ENCODE data around the gene TPCN2.

TPCN2 gene

GRCh38 chr11:69167916-69168691, 119.4 kb downstream of the TPCN2 start:
- Mint-ChIP-seq H3K9me3 (peaks cover 10% of the 10 kb centered on the region), H3K36me3 (ENCODE audit: low read depth) (no peaks in the 10 kb centered on the region), H3K27me3 (peaks cover 12% of the 10 kb centered on the region), H3K27ac (no peak overlapping the region), H3K4me3 (no peak overlapping the region), H3K4me1 (ENCODE audit: low read depth) (peaks cover 24% of the 10 kb centered on the region)
- DNase-seq: peak; percentile 25

GRCh38 chr11:69169479-69169878, 120.7 kb downstream of the TPCN2 start:
- peaks cover 12% of the 10 kb centered on the region for H3K27me3 Mint-ChIP-seq
- H3K4me3 Mint-ChIP-seq: no peak overlapping the region
- H3K27ac Mint-ChIP-seq: no peak overlapping the region
- peaks cover 24% of the 10 kb centered on the region for H3K4me1 Mint-ChIP-seq (ENCODE audit: low read depth)
- H3K36me3 Mint-ChIP-seq (ENCODE audit: low read depth): no peaks in the 10 kb centered on the region
- peaks cover 4% of the 10 kb centered on the region for H3K9me3 Mint-ChIP-seq
- DNase-seq: no peak

GRCh38 chr11:69170704-69171103, 122.0 kb downstream of the TPCN2 start:
- Mint-ChIP-seq H3K4me1 (ENCODE audit: low read depth) (peaks cover 21% of the 10 kb centered on the region), H3K9me3 (peaks cover 4% of the 10 kb centered on the region), H3K36me3 (ENCODE audit: low read depth) (no peaks in the 10 kb centered on the region), H3K27ac (no peak overlapping the region), H3K27me3 (peaks cover 6% of the 10 kb centered on the region), H3K4me3 (no peak overlapping the region)
- no peak for DNase-seq

GRCh38 chr11:69171476-69172240, 122.9 kb downstream of the TPCN2 start:
- Mint-ChIP-seq H3K36me3 (ENCODE audit: low read depth) (no peaks in the 10 kb centered on the region), H3K27me3 (peaks cover 6% of the 10 kb centered on the region)

GRCh38 chr11:69172674-69173073, 123.9 kb downstream of the TPCN2 start:
- no peaks in the 10 kb centered on the region for H3K36me3 Mint-ChIP-seq (ENCODE audit: low read depth)
- peaks cover 2% of the 10 kb centered on the region for H3K4me1 Mint-ChIP-seq (ENCODE audit: low read depth)
- H3K9me3 Mint-ChIP-seq: peaks cover 8% of the 10 kb centered on the region
- no peak overlapping the region for H3K27ac Mint-ChIP-seq
- H3K4me3 Mint-ChIP-seq: no peak overlapping the region
- no peak for DNase-seq
- peaks cover 2% of the 10 kb centered on the region for H3K27me3 Mint-ChIP-seq

More at GRCh38 chr11:69171476-69172240, 122.9 kb downstream of the TPCN2 start:
- H3K4me1 Mint-ChIP-seq (ENCODE audit: low read depth): peaks cover 12% of the 10 kb centered on the region
- no peak overlapping the region for H3K27ac Mint-ChIP-seq
- peaks cover 8% of the 10 kb centered on the region for H3K9me3 Mint-ChIP-seq
- no peak overlapping the region for H3K4me3 Mint-ChIP-seq
- DNase-seq: no peak

- no peaks in the 10 kb centered on the region for H3K36me3 Mint-ChIP-seq (ENCODE audit: low read depth)
- no peak overlapping the region for H3K27ac Mint-ChIP-seq
- H3K4me3 Mint-ChIP-seq: no peak overlapping the region
- peaks cover 8% of the 10 kb centered on the region for H3K9me3 Mint-ChIP-seq
- DNase-seq: no peak
- H3K27me3 Mint-ChIP-seq: no peaks in the 10 kb centered on the region
- H3K4me1 Mint-ChIP-seq (ENCODE audit: low read depth): no peaks in the 10 kb centered on the region
Measured at GRCh38 chr11:69173331-69173730, 124.6 kb downstream of the TPCN2 start.

- no peak for DNase-seq
- H3K4me3 Mint-ChIP-seq: no peak overlapping the region
Measured at GRCh38 chr11:69173925-69174581, 125.3 kb downstream of the TPCN2 start.

GRCh38 chr11:69174841-69175240, 126.1 kb downstream of the TPCN2 start:
- no peak for DNase-seq
- peaks cover 5% of the 10 kb centered on the region for H3K27me3 Mint-ChIP-seq

More at GRCh38 chr11:69173925-69174581, 125.3 kb downstream of the TPCN2 start:
- no peak overlapping the region for H3K27ac Mint-ChIP-seq
- H3K36me3 Mint-ChIP-seq (ENCODE audit: low read depth): no peaks in the 10 kb centered on the region
- no peaks in the 10 kb centered on the region for H3K4me1 Mint-ChIP-seq (ENCODE audit: low read depth)
- no peaks in the 10 kb centered on the region for H3K27me3 Mint-ChIP-seq
- peaks cover 6% of the 10 kb centered on the region for H3K9me3 Mint-ChIP-seq

GRCh38 chr11:69178819-69179482, 130.2 kb downstream of the TPCN2 start:
- H3K4me3 Mint-ChIP-seq: no peak overlapping the region
- H3K36me3 Mint-ChIP-seq (ENCODE audit: low read depth): no peaks in the 10 kb centered on the region
- no peak overlapping the region for H3K27ac Mint-ChIP-seq
- H3K4me1 Mint-ChIP-seq (ENCODE audit: low read depth): peaks cover 6% of the 10 kb centered on the region
- peaks cover 9% of the 10 kb centered on the region for H3K27me3 Mint-ChIP-seq
- no peak for DNase-seq
- H3K9me3 Mint-ChIP-seq: peaks cover 4% of the 10 kb centered on the region

More at GRCh38 chr11:69174841-69175240, 126.1 kb downstream of the TPCN2 start:
- Mint-ChIP-seq H3K9me3 (peaks cover 4% of the 10 kb centered on the region), H3K4me3 (no peak overlapping the region), H3K27ac (no peak overlapping the region), H3K4me1 (ENCODE audit: low read depth) (no peaks in the 10 kb centered on the region), H3K36me3 (ENCODE audit: low read depth) (no peaks in the 10 kb centered on the region)

- Mint-ChIP-seq H3K36me3 (ENCODE audit: low read depth) (no peaks in the 10 kb centered on the region), H3K27ac (no peak overlapping the region), H3K9me3 (peaks cover 4% of the 10 kb centered on the region), H3K4me1 (ENCODE audit: low read depth) (peaks cover 6% of the 10 kb centered on the region), H3K27me3 (peaks cover 11% of the 10 kb centered on the region), H3K4me3 (no peak overlapping the region)
- DNase-seq: no peak
Measured at GRCh38 chr11:69180226-69180625, 131.5 kb downstream of the TPCN2 start.

- Mint-ChIP-seq H3K4me1 (ENCODE audit: low read depth) (peaks cover 6% of the 10 kb centered on the region), H3K27me3 (peaks cover 11% of the 10 kb centered on the region), H3K9me3 (peaks cover 4% of the 10 kb centered on the region), H3K4me3 (no peak overlapping the region), H3K36me3 (ENCODE audit: low read depth) (no peaks in the 10 kb centered on the region), H3K27ac (no peak overlapping the region)
- DNase-seq: no peak
Measured at GRCh38 chr11:69180726-69181125, 132.0 kb downstream of the TPCN2 start.

- Mint-ChIP-seq H3K4me3 (no peak overlapping the region), H3K36me3 (ENCODE audit: low read depth) (no peaks in the 10 kb centered on the region), H3K4me1 (ENCODE audit: low read depth) (peaks cover 6% of the 10 kb centered on the region), H3K27me3 (peaks cover 11% of the 10 kb centered on the region), H3K9me3 (peaks cover 9% of the 10 kb centered on the region), H3K27ac (no peak overlapping the region)
- DNase-seq: no peak
Measured at GRCh38 chr11:69183613-69184012, 134.9 kb downstream of the TPCN2 start.

Measured in activated T-cell treated with anti-CD3 and anti-CD28 coated beads, Interleukin-2, amount 50 U/mL, for 24 hours (primary cell).